ENCODE results near the gene ANXA1.
"Not testable (repeated sequence)": the region's sequence is repeated elsewhere in the genome, so short reads cannot be mapped to it uniquely, and the experiment has no call there.

ANXA1 gene

GRCh38 chr9:73170185-73170957 lies 18.7 kb downstream of the ANXA1 start:
- no peak for DNase-seq

GRCh38 chr9:73172901-73173215 lies 21.2 kb downstream of the ANXA1 start:
- no peak for DNase-seq

- no peak for DNase-seq
These were observed 22.1 kb downstream of the ANXA1 start for GRCh38 chr9:73173557-73174329.

GRCh38 chr9:73174330-73174980 lies 22.8 kb downstream of the ANXA1 start:
- DNase-seq: no peak

GRCh38 chr9:73176450-73176875 lies 24.8 kb downstream of the ANXA1 start:
- peak; percentile 16 for DNase-seq

GRCh38 chr9:73178044-73178443 lies 26.4 kb downstream of the ANXA1 start:
- DNase-seq: no peak

- DNase-seq: no peak
These were observed 27.9 kb downstream of the ANXA1 start for GRCh38 chr9:73179589-73179988.

GRCh38 chr9:73180403-73180802 lies 28.7 kb downstream of the ANXA1 start:
- no peak for DNase-seq

GRCh38 chr9:73182928-73183327 lies 31.3 kb downstream of the ANXA1 start:
- DNase-seq: no peak

GRCh38 chr9:73183428-73183827 lies 31.8 kb downstream of the ANXA1 start:
- DNase-seq: no peak

- DNase-seq: peak; percentile 41
These were observed 32.5 kb downstream of the ANXA1 start for GRCh38 chr9:73183917-73184861.

GRCh38 chr9:73191109-73191508 lies 39.4 kb downstream of the ANXA1 start:
- not testable (repeated sequence) for DNase-seq

GRCh38 chr9:73194284-73194683 lies 42.6 kb downstream of the ANXA1 start:
- no peak for DNase-seq

- no peak for DNase-seq
These were observed 47.8 kb downstream of the ANXA1 start for GRCh38 chr9:73199448-73199847.

GRCh38 chr9:73199886-73200285 lies 48.2 kb downstream of the ANXA1 start:
- peak; percentile 27 for DNase-seq

- peak; percentile 94 for DNase-seq
These were observed 49.2 kb downstream of the ANXA1 start for GRCh38 chr9:73200694-73201452.

GRCh38 chr9:73202980-73203379 lies 51.3 kb downstream of the ANXA1 start:
- DNase-seq: peak; percentile 18

- no peak for DNase-seq
These were observed 53.3 kb downstream of the ANXA1 start for GRCh38 chr9:73204936-73205335.

GRCh38 chr9:73206851-73207250 lies 55.2 kb downstream of the ANXA1 start:
- no peak for DNase-seq

- DNase-seq: no peak
These were observed 59.4 kb downstream of the ANXA1 start for GRCh38 chr9:73210886-73211666.

GRCh38 chr9:73213300-73213699 lies 61.6 kb downstream of the ANXA1 start:
- no peak for DNase-seq

All from NCI-H82 (cell line).